Mammary epithelial cell (primary cell): ENCODE measurements around the gene NSG1.

Experiments
- CTCF ChIP-seq, 2 donors: IDR thresholded peaks in 1 of 2; conservative IDR thresholded peaks in 1 of 2; 2 replicates each; pipeline ENCODE4 v1.5.1; 2011 to 2012; ENCODE audit warnings: inconsistent platforms in 2 of 2, low read length in 2 of 2, mild to moderate bottlenecking in 2 of 2, control low read depth in 1 of 2, low read depth in 1 of 2; ENCODE audit not compliant: insufficient read depth in 1 of 2; ENCODE audit errors: extremely low read depth in 1 of 2
- EZH2 ChIP-seq: IDR thresholded peaks from 2 replicates; pipeline ENCODE4 v1.6.1; 2012; ENCODE audit warnings: low read length, inconsistent platforms, borderline replicate concordance

- TF ChIP-seq CTCF (conservative IDR thresholded peaks at IDR 0.05 in 1 of 2, IDR thresholded peaks at IDR 0.05 in 1 of 2; ENCODE audit: extremely low read depth in 1 of 2, insufficient read depth in 1 of 2, low read depth in 1 of 2, low read length in 2 of 2) (no peak), EZH2 (no peak)
Measured at GRCh38 chr4:4396628-4397440, 9.9 kb downstream of the NSG1 start.
